ENCODE data around the gene OSR1.

OSR1 gene

GRCh38 chr2:19330436-19330835 lies 28.0 kb downstream of the OSR1 start:
- no peaks in the 10 kb centered on the region for H3K4me1 ChIP-seq (ENCODE audit: insufficient read depth, poor library complexity, severe bottlenecking)
- no peak for ATAC-seq (ENCODE audit: low read depth)

GRCh38 chr2:19329445-19329844 lies 29.0 kb downstream of the OSR1 start:
- no peak overlapping the region for H3K4me3 ChIP-seq (ENCODE audit: severe bottlenecking)
- DNase-seq (ENCODE audit: low spot score): no peak
- no peaks in the 10 kb centered on the region for H3K27me3 ChIP-seq (ENCODE audit: insufficient read depth, poor library complexity, severe bottlenecking)
- H3K4me1 ChIP-seq (ENCODE audit: insufficient read depth, poor library complexity, severe bottlenecking): no peaks in the 10 kb centered on the region
- no peak overlapping the region for H3K27ac ChIP-seq (ENCODE audit: poor library complexity, severe bottlenecking)
- TF ChIP-seq CTCF (IDR thresholded peaks at IDR 0.05; ENCODE audit: poor library complexity, severe bottlenecking): no peak
- H3K9me3 ChIP-seq (ENCODE audit: severe bottlenecking): no peaks in the 10 kb centered on the region
- ATAC-seq (ENCODE audit: low read depth): no peak
- no peaks in the 10 kb centered on the region for H3K36me3 ChIP-seq (ENCODE audit: low read depth)

More at GRCh38 chr2:19330436-19330835, 28.0 kb downstream of the OSR1 start:
- no peaks in the 10 kb centered on the region for H3K27me3 ChIP-seq (ENCODE audit: insufficient read depth, poor library complexity, severe bottlenecking)
- no peak for TF ChIP-seq CTCF (IDR thresholded peaks at IDR 0.05; ENCODE audit: poor library complexity, severe bottlenecking)
- no peak for DNase-seq (ENCODE audit: low spot score)
- no peak overlapping the region for H3K4me3 ChIP-seq (ENCODE audit: severe bottlenecking)
- H3K9me3 ChIP-seq (ENCODE audit: severe bottlenecking): no peaks in the 10 kb centered on the region
- H3K27ac ChIP-seq (ENCODE audit: poor library complexity, severe bottlenecking): no peak overlapping the region
- no peaks in the 10 kb centered on the region for H3K36me3 ChIP-seq (ENCODE audit: low read depth)

- H3K27ac ChIP-seq (ENCODE audit: poor library complexity, severe bottlenecking): no peak overlapping the region
- TF ChIP-seq CTCF (IDR thresholded peaks at IDR 0.05; ENCODE audit: poor library complexity, severe bottlenecking): no peak
- H3K4me3 ChIP-seq (ENCODE audit: severe bottlenecking): no peak overlapping the region
- no peaks in the 10 kb centered on the region for H3K9me3 ChIP-seq (ENCODE audit: severe bottlenecking)
- ATAC-seq (ENCODE audit: low read depth): no peak
- DNase-seq (ENCODE audit: low spot score): no peak
- H3K4me1 ChIP-seq (ENCODE audit: insufficient read depth, poor library complexity, severe bottlenecking): no peaks in the 10 kb centered on the region
- no peaks in the 10 kb centered on the region for H3K36me3 ChIP-seq (ENCODE audit: low read depth)
- no peaks in the 10 kb centered on the region for H3K27me3 ChIP-seq (ENCODE audit: insufficient read depth, poor library complexity, severe bottlenecking)
These were observed 30.9 kb downstream of the OSR1 start for GRCh38 chr2:19327496-19327895.

- no peak for ATAC-seq (ENCODE audit: low read depth)
- H3K9me3 ChIP-seq (ENCODE audit: severe bottlenecking): no peaks in the 10 kb centered on the region
- H3K27ac ChIP-seq (ENCODE audit: poor library complexity, severe bottlenecking): no peak overlapping the region
- H3K4me1 ChIP-seq (ENCODE audit: insufficient read depth, poor library complexity, severe bottlenecking): no peaks in the 10 kb centered on the region
- no peaks in the 10 kb centered on the region for H3K36me3 ChIP-seq (ENCODE audit: low read depth)
- no peak overlapping the region for H3K4me3 ChIP-seq (ENCODE audit: severe bottlenecking)
- no peak for TF ChIP-seq CTCF (IDR thresholded peaks at IDR 0.05; ENCODE audit: poor library complexity, severe bottlenecking)
- no peak for DNase-seq (ENCODE audit: low spot score)
- no peaks in the 10 kb centered on the region for H3K27me3 ChIP-seq (ENCODE audit: insufficient read depth, poor library complexity, severe bottlenecking)
These were observed 36.5 kb downstream of the OSR1 start for GRCh38 chr2:19321946-19322345.

GRCh38 chr2:19320813-19321212 lies 37.6 kb downstream of the OSR1 start:
- no peak for TF ChIP-seq CTCF (IDR thresholded peaks at IDR 0.05; ENCODE audit: poor library complexity, severe bottlenecking)
- no peaks in the 10 kb centered on the region for H3K9me3 ChIP-seq (ENCODE audit: severe bottlenecking)
- no peak overlapping the region for H3K4me3 ChIP-seq (ENCODE audit: severe bottlenecking)
- H3K27ac ChIP-seq (ENCODE audit: poor library complexity, severe bottlenecking): no peak overlapping the region
- no peaks in the 10 kb centered on the region for H3K4me1 ChIP-seq (ENCODE audit: insufficient read depth, poor library complexity, severe bottlenecking)
- DNase-seq (ENCODE audit: low spot score) (no peak), ATAC-seq (ENCODE audit: low read depth) (no peak)
- no peaks in the 10 kb centered on the region for H3K36me3 ChIP-seq (ENCODE audit: low read depth)
- H3K27me3 ChIP-seq (ENCODE audit: insufficient read depth, poor library complexity, severe bottlenecking): no peaks in the 10 kb centered on the region
